IPS-18a (cell line): ENCODE results near the gene PIK3CB.
"Not testable (repeated sequence)": the region's sequence is repeated elsewhere in the genome, so short reads cannot be mapped to it uniquely, and the experiment has no call there.

Experiments used
- H3K27ac ChIP-seq: one replicate; pipeline ENCODE4 v1.5.1; 2013; ENCODE audit warnings: low read length
- H3K27me3 ChIP-seq: one replicate; pipeline ENCODE4 v1.6.1; 2013; ENCODE audit warnings: mild to moderate bottlenecking, low read length; ENCODE audit not compliant: control insufficient read depth, insufficient read depth
- H3K36me3 ChIP-seq: one replicate; pipeline ENCODE4 v1.6.1; 2013; ENCODE audit warnings: low read depth, low read length; ENCODE audit not compliant: control insufficient read depth
- H3K4me1 ChIP-seq: one replicate; pipeline ENCODE4 v1.6.1; 2013; ENCODE audit warnings: low read depth, low read length; ENCODE audit not compliant: control insufficient read depth
- H3K4me3 ChIP-seq: one replicate; pipeline ENCODE4 v1.5.1; 2013; ENCODE audit warnings: low read length
- H3K9ac ChIP-seq: one replicate; pipeline ENCODE4 v1.6.1; 2013; ENCODE audit warnings: mild to moderate bottlenecking, low read length, moderate library complexity
- H3K9me3 ChIP-seq: one replicate; pipeline ENCODE4 v1.6.1; 2013; ENCODE audit warnings: low read depth, low read length; ENCODE audit not compliant: control insufficient read depth

PIK3CB gene

GRCh38 chr3:138825336-138825735 lies 9.4 kb downstream of the PIK3CB start:
- peaks cover 4% of the 10 kb centered on the region for H3K36me3 ChIP-seq
- H3K9me3 ChIP-seq, result no peaks in the 10 kb centered on the region
- no peak overlapping the region for H3K27ac ChIP-seq
- H3K4me1 ChIP-seq, result peaks cover 5% of the 10 kb centered on the region
- H3K9ac ChIP-seq, result no peak overlapping the region
- H3K27me3 ChIP-seq, result no peaks in the 10 kb centered on the region
- H3K4me3 ChIP-seq, result no peak overlapping the region

- H3K27me3 ChIP-seq, result no peaks in the 10 kb centered on the region
- H3K36me3 ChIP-seq, result peaks cover 4% of the 10 kb centered on the region
- H3K9me3 ChIP-seq, result no peaks in the 10 kb centered on the region
- H3K4me3 ChIP-seq, result no peak overlapping the region
- H3K4me1 ChIP-seq, result peaks cover 5% of the 10 kb centered on the region
- peak overlapping the region; percentile 73 for H3K27ac ChIP-seq
- no peak overlapping the region for H3K9ac ChIP-seq
These were observed 10.6 kb downstream of the PIK3CB start for GRCh38 chr3:138824114-138824506.

- not testable (repeated sequence) for H3K9ac ChIP-seq, H3K27me3 ChIP-seq, H3K4me1 ChIP-seq, H3K36me3 ChIP-seq, H3K9me3 ChIP-seq, H3K4me3 ChIP-seq, H3K27ac ChIP-seq
These were observed 14.3 kb downstream of the PIK3CB start for GRCh38 chr3:138820379-138820778.

GRCh38 chr3:138818185-138818860 lies 16.4 kb downstream of the PIK3CB start:
- Histone ChIP-seq H3K4me3 (no peak overlapping the region), H3K27ac (no peak overlapping the region), H3K36me3 (no peaks in the 10 kb centered on the region), H3K27me3 (no peaks in the 10 kb centered on the region), H3K9me3 (no peaks in the 10 kb centered on the region), H3K9ac (no peak overlapping the region), H3K4me1 (no peaks in the 10 kb centered on the region)

- no peaks in the 10 kb centered on the region for H3K4me1 ChIP-seq
- no peaks in the 10 kb centered on the region for H3K9me3 ChIP-seq
- no peaks in the 10 kb centered on the region for H3K27me3 ChIP-seq
- no peak overlapping the region for H3K9ac ChIP-seq
- no peak overlapping the region for H3K4me3 ChIP-seq
- no peak overlapping the region for H3K27ac ChIP-seq
- H3K36me3 ChIP-seq, result no peaks in the 10 kb centered on the region
These were observed 17.0 kb downstream of the PIK3CB start for GRCh38 chr3:138817695-138818094.

GRCh38 chr3:138812806-138813205 lies 21.9 kb downstream of the PIK3CB start:
- Histone ChIP-seq H3K27ac (no peak overlapping the region), H3K27me3 (no peaks in the 10 kb centered on the region), H3K9me3 (no peaks in the 10 kb centered on the region), H3K4me3 (no peak overlapping the region), H3K36me3 (no peaks in the 10 kb centered on the region), H3K4me1 (no peaks in the 10 kb centered on the region), H3K9ac (no peak overlapping the region)

DNA sequence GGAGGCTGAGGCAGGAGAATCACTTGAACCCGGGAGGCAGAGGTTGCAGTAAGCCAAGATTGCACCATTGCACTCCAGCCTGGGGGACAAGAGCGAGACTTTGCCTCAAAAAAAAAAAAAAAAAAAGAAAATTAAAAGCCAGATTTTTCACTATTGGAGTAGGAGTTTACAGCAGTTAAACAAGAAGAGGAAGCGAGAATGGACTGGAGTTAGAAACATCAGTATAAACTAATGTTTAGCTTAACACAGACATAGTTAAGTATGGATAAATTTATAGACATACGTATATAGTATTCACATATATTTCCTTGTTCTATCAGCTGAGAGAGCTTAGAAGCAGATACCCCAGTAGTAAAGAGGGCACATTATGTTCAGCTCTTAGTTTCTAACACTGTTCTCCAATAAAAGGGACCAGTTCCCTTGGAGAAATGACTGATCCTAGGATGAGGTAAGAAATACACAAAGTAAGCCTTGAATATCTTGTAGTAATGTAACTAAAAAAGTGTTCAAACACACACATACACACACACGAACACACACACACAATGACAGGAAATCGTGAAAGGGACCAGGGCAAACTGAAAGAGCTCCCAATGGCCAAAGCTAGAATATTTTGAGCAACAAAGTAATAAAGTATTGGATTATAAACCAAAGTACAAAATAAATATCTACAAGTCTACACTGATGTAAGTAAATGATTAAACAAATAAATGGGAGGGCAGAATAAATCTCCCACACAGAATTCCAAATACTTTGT lies 25.1 kb downstream of the PIK3CB start:
- Histone ChIP-seq H3K36me3 (no peaks in the 10 kb centered on the region), H3K4me3 (no peak overlapping the region), H3K9me3 (no peaks in the 10 kb centered on the region), H3K4me1 (no peaks in the 10 kb centered on the region), H3K9ac (no peak overlapping the region), H3K27me3 (no peaks in the 10 kb centered on the region), H3K27ac (no peak overlapping the region)

DNA sequence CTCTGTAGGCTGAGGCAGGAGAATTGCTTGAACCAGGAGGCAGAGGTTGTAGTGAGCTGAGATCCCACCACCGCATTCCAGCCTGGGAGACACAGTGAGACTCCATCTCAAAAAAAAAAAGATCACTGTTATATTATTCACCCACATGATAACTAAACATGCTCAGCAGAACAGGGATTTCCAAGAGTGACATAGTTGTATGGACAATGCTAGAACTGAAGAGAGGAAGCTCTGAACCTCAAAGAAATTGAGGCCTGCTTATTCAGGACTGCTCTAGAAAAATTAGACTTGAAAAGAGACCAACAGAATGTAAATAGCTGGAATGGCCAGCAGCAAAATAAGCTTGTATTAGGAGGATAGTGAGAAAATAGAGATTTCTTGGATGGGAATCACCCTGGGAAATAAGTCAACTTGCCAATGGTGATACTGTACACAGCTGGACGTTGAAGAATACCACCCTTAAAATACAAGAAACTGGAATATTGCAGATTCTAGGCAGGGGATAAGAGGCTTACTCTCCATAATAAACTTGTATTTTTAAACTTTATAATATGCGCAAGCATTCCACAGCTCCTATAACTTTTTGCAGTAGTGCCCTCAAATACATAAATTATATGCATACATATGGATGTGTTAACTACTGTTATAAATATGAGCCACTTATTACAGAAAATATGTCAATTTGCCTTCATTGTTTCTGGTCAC lies 28.2 kb downstream of the PIK3CB start:
- Histone ChIP-seq H3K4me1 (no peaks in the 10 kb centered on the region), H3K4me3 (no peak overlapping the region), H3K9me3 (no peaks in the 10 kb centered on the region), H3K9ac (no peak overlapping the region), H3K27ac (no peak overlapping the region), H3K27me3 (no peaks in the 10 kb centered on the region), H3K36me3 (no peaks in the 10 kb centered on the region)

DNA sequence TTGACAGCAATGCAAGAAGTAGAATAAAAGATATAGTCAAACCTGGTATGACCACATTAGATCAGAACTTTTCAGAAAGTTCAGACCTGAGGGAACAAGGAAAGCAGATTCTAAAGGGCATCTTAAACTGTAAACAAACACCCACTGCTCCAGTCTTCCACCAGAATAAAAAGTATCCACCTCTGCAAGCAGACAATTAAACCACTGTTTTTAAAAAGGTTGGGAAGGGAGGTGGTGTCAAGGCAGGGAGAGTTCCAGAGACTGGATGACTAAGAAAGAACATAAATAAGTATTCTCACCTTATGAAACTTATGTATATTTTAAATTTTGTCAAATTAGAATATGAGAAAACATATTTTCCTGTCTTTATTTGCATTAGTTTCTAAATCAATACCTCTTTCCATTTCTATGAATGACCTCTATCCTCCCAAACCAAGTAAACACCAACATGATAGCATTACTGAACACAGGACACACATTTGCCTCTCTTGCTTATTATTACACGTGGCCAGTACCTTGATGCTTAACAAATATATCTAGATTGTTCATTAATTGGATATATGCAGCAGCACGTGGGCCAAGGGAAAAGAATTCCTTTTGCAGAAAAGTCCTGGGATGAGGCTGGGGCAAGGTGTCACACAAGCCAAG lies 31.6 kb downstream of the PIK3CB start:
- no peak overlapping the region for H3K4me3 ChIP-seq
- H3K9me3 ChIP-seq, result no peaks in the 10 kb centered on the region
- H3K9ac ChIP-seq, result no peak overlapping the region
- no peaks in the 10 kb centered on the region for H3K27me3 ChIP-seq
- H3K4me1 ChIP-seq, result no peaks in the 10 kb centered on the region
- no peaks in the 10 kb centered on the region for H3K36me3 ChIP-seq
- H3K27ac ChIP-seq, result no peak overlapping the region

DNA sequence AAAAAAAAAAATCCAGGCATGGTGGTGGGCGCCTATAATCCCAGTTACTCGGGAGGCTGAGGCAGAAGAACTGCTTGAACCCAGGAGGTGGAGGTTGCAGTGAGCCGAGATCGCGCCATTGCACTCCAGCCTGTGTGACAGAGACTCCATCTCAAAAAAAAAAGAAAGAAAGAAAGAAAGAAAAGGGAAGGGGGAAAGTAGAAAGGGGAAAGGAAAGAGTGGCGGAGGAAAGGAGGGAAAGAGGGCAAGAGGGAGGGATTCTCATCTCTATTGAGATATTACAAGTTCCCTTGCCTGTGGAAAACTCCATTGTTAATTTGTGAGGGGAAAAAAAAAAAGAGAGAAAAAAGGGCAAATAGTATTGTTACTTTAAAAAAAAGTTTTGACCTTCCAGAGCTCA lies 32.5 kb downstream of the PIK3CB start:
- H3K4me3 ChIP-seq, H3K4me1 ChIP-seq, H3K27ac ChIP-seq, H3K36me3 ChIP-seq, H3K9ac ChIP-seq, H3K27me3 ChIP-seq, H3K9me3 ChIP-seq: not testable (repeated sequence)

DNA sequence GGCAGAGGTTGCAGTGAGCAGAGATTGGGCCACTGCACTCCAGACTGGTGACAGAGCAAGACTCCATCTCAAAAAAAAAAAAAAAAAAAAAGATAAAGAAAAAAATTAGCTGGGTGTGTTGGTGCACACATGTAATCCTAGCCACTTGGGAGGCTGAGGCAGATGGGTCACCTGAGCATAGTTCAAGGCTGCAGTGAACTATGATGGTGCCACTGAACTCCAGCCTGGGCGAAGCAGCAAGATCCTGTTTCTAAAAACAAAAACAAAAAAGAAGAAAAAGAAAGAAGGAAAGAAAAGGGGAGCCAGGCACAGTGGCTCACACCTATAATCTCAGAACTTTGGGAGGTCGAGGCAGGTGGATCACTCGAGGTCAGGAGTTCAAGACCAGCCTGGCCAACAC lies 32.9 kb downstream of the PIK3CB start:
- H3K9ac ChIP-seq, result no peak overlapping the region
- no peak overlapping the region for H3K27ac ChIP-seq
- H3K36me3 ChIP-seq, result no peaks in the 10 kb centered on the region
- no peaks in the 10 kb centered on the region for H3K4me1 ChIP-seq
- no peaks in the 10 kb centered on the region for H3K9me3 ChIP-seq
- H3K4me3 ChIP-seq, result no peak overlapping the region
- no peaks in the 10 kb centered on the region for H3K27me3 ChIP-seq
